Keratinocyte (primary cell): ENCODE data around the gene TNFAIP8. TPM values are rescaled to one million over a fixed set of nuclear protein-coding genes. Genes with fewer than 3 reads are reported as not detected.
"Not testable (repeated sequence)": the region's sequence is repeated elsewhere in the genome, so short reads cannot be mapped to it uniquely, and the experiment has no call there.

Source experiments
- DNase-seq: peaks from one replicate; pipeline ENCODE4 v3.0.0-alpha.2; 2011; ENCODE audit warnings: low read depth, missing footprints, low spot score
- FAIRE-seq: peaks from 2 replicates; lab custom pipeline; 2011; peaks lifted over from hg19 to GRCh38; lab: Jason Lieb, UNC
- H2AFZ ChIP-seq: 2 replicates; pipeline ENCODE4 v1.6.0; 2012; ENCODE audit warnings: low read length, control low read depth, inconsistent platforms; ENCODE audit not compliant: control insufficient read depth
- H3K27ac ChIP-seq: 2 replicates; pipeline ENCODE4 v1.5.1; 2011; ENCODE audit warnings: low read length; ENCODE audit not compliant: control insufficient read depth, insufficient read depth
- H3K27me3 ChIP-seq: 3 replicates; pipeline ENCODE4 v1.6.0; 2011; ENCODE audit warnings: low read length; ENCODE audit not compliant: control insufficient read depth, insufficient read depth; ENCODE audit errors: extremely low read depth
- H3K36me3 ChIP-seq, 2 experiments: 2 replicates in 1 of 2; 3 replicates in 1 of 2; pipeline ENCODE4 v1.5.1; 2011; ENCODE audit warnings: low read length in 2 of 2, mild to moderate bottlenecking in 1 of 2; ENCODE audit not compliant: control insufficient read depth in 2 of 2, insufficient read depth in 2 of 2; ENCODE audit errors: extremely low read depth in 1 of 2
- H3K4me1 ChIP-seq: 3 replicates; pipeline ENCODE4 v1.5.1; 2011; ENCODE audit warnings: low read length; ENCODE audit not compliant: control insufficient read depth, insufficient read depth; ENCODE audit errors: extremely low read depth
- H3K4me2 ChIP-seq: 3 replicates; pipeline ENCODE4 v1.6.0; 2011; ENCODE audit warnings: low read depth, low read length; ENCODE audit not compliant: control insufficient read depth, insufficient read depth; ENCODE audit errors: extremely low read depth
- H3K4me3 ChIP-seq, 3 experiments: fragments of 200-600 bp in 1 of 3; sonication (generic) in 1 of 3; 2 replicates in 2 of 3; 3 replicates in 1 of 3; pipeline ENCODE4 v1.5.1; 2011 to 2016; ENCODE audit warnings: low read length in 3 of 3, mild to moderate bottlenecking in 3 of 3, control low read depth in 2 of 3, inconsistent platforms in 1 of 3, low read depth in 1 of 3, mixed read lengths in 1 of 3, mixed run types in 1 of 3, moderate library complexity in 1 of 3; ENCODE audit not compliant: control insufficient read depth in 2 of 3, insufficient read depth in 2 of 3; ENCODE audit errors: extremely low read depth in 1 of 3
- H3K79me2 ChIP-seq: 2 replicates; pipeline ENCODE4 v1.6.0; 2012; ENCODE audit warnings: low read length; ENCODE audit not compliant: control insufficient read depth, insufficient read depth
- H3K9ac ChIP-seq: 3 replicates; pipeline ENCODE4 v1.6.0; 2011; ENCODE audit warnings: low read length; ENCODE audit not compliant: control insufficient read depth, insufficient read depth; ENCODE audit errors: extremely low read depth
- H3K9me1 ChIP-seq: 3 replicates; pipeline ENCODE4 v1.6.0; 2011; ENCODE audit warnings: low read length; ENCODE audit not compliant: control insufficient read depth, insufficient read depth; ENCODE audit errors: extremely low read depth
- H3K9me3 ChIP-seq: 2 replicates; pipeline ENCODE4 v1.5.1; 2012; ENCODE audit warnings: low read depth, low read length; ENCODE audit not compliant: control insufficient read depth
- H4K20me1 ChIP-seq: 3 replicates; pipeline ENCODE4 v1.6.0; 2011; ENCODE audit warnings: low read length; ENCODE audit not compliant: control insufficient read depth, insufficient read depth; ENCODE audit errors: extremely low read depth
- EZH2 ChIP-seq: IDR thresholded peaks from one replicate; pipeline ENCODE4 v1.6.1; 2012; ENCODE audit warnings: inconsistent platforms, mild to moderate bottlenecking, low read length, moderate library complexity
- dilution Hi-C: fragments of 300-500 bp; cut with MboI; formaldehyde crosslinking; loops from one replicate; pipeline ENCODE4 v1.7.0; 2020; ENCODE audit warnings: low sequenced_read_pairs; ENCODE audit not compliant: extremely low pct_ligation_motif_present
- polyA plus RNA-seq, 5 experiments: library from polyadenylated mRNA; depleted of rRNA in 3 of 5; stranded (reverse) in 3 of 5; stranded (forward) in 1 of 5; unstranded in 1 of 5; fragments of >200 nt; gene quantifications; 1 replicate in 1 of 5; 2 replicates in 3 of 5; 3 replicates in 1 of 5; pipeline versions ENCODE4 v1.2.1 to v1.2.3, GENCODE V29; 2011 to 2012; ENCODE audit warnings: missing spikeins in 2 of 5, low read depth in 1 of 5, low replicate concordance in 1 of 5
- TF ChIP-seq, protein P1 (sequence below), 3 experiments: IDR thresholded peaks in 1 of 3; conservative IDR thresholded peaks in 1 of 3; optimal IDR thresholded peaks in 1 of 3; 2 replicates in 2 of 3; 3 replicates in 1 of 3; pipeline versions ENCODE3 to v1.5.1; 2011; ENCODE audit warnings: low read length in 3 of 3, mild to moderate bottlenecking in 3 of 3, moderate library complexity in 2 of 3, control low read depth in 1 of 3, inconsistent platforms in 1 of 3; ENCODE audit not compliant: insufficient read depth in 2 of 3; ENCODE audit errors: extremely low read depth in 1 of 3

The TNFAIP8 gene
- polyA plus RNA-seq, 1 donor (not counting 4 experiments of a cell fraction or from before 2014, with no cell fraction given) = 20.8 TPM

DNA sequence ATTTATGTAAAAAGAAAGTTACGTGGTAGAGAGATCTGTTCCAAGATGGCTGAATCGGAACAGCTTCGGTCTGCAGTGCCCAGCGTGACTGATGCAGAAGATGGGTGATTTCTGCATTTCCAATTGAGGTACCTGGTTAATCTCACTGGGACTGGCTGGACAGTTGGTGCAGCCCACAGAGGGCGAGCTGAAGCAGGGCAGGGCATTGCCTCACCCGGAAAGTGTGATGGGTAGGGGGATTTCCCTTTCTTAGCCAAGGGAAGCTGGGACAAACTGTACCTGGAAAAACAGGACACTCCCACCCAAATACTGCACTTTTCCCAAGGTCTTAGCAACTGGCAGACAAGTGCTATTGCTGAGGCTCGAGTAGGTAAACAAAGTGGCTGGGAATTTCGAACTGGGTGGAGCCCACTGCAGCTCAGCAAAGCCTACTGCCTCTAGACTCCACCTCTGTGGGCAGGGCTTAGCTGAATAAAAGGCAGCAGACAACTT lies 83.4 kb downstream of the TNFAIP8 start:
- no peak for TF ChIP-seq EZH2
- TF ChIP-seq, protein P1, sequence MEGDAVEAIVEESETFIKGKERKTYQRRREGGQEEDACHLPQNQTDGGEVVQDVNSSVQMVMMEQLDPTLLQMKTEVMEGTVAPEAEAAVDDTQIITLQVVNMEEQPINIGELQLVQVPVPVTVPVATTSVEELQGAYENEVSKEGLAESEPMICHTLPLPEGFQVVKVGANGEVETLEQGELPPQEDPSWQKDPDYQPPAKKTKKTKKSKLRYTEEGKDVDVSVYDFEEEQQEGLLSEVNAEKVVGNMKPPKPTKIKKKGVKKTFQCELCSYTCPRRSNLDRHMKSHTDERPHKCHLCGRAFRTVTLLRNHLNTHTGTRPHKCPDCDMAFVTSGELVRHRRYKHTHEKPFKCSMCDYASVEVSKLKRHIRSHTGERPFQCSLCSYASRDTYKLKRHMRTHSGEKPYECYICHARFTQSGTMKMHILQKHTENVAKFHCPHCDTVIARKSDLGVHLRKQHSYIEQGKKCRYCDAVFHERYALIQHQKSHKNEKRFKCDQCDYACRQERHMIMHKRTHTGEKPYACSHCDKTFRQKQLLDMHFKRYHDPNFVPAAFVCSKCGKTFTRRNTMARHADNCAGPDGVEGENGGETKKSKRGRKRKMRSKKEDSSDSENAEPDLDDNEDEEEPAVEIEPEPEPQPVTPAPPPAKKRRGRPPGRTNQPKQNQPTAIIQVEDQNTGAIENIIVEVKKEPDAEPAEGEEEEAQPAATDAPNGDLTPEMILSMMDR (optimal IDR thresholded peaks at IDR 0.05 in 1 of 3, IDR thresholded peaks at IDR 0.05 in 1 of 3, conservative IDR thresholded peaks at IDR 0.05 in 1 of 3; ENCODE audit: extremely low read depth in 1 of 3, insufficient read depth in 2 of 3, low read length in 3 of 3) = no peak
- no peaks in the 10 kb centered on the region for H3K9me3 ChIP-seq
- H4K20me1 ChIP-seq = no peaks in the 10 kb centered on the region
- H3K27me3 ChIP-seq = no peaks in the 10 kb centered on the region
- dilution Hi-C loops = no loop called here
- no peaks in the 10 kb centered on the region for H3K36me3 ChIP-seq
- no peaks in the 10 kb centered on the region for H3K9me1 ChIP-seq
- no peak for FAIRE-seq
- H3K4me1 ChIP-seq = no peaks in the 10 kb centered on the region
- peak overlapping the region in 1 of 3 experiments; percentile 20 for H3K4me3 ChIP-seq
- H3K9ac ChIP-seq = peak overlapping the region; percentile 15
- peak overlapping the region; percentile 48 for H3K4me2 ChIP-seq
- no peak overlapping the region for H3K27ac ChIP-seq
- peak overlapping the region; percentile 47 for H2AFZ ChIP-seq
- H3K79me2 ChIP-seq = no peaks in the 10 kb centered on the region
- no peak for DNase-seq

DNA sequence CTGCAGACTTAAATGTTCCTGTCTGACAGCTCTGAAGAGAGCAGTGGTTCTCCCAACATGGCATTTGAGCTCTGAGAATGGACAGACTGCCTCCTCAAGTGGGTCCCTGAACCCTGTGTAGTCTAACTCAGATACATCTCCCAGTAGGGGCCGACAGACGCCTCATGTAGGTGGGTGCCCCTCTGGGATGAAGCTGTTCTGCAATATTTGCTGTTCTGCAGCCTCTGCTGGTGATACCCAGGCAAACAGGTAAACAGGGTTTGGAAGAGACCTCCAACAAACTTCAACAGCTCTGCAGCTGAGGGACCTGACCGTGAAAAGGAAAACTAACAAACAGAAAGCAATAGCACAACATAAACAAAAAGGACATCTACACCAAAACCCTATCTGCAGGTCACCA lies 83.8 kb downstream of the TNFAIP8 start:
- H3K27ac ChIP-seq, dilution Hi-C loops, FAIRE-seq, H3K79me2 ChIP-seq, H2AFZ ChIP-seq, H3K27me3 ChIP-seq, H3K36me3 ChIP-seq, H3K9me1 ChIP-seq, H3K9ac ChIP-seq, H3K9me3 ChIP-seq, H3K4me2 ChIP-seq, H4K20me1 ChIP-seq, H3K4me1 ChIP-seq, DNase-seq: not testable (repeated sequence)
- peak overlapping the region in 1 of 3 experiments; percentile 19 for H3K4me3 ChIP-seq

DNA sequence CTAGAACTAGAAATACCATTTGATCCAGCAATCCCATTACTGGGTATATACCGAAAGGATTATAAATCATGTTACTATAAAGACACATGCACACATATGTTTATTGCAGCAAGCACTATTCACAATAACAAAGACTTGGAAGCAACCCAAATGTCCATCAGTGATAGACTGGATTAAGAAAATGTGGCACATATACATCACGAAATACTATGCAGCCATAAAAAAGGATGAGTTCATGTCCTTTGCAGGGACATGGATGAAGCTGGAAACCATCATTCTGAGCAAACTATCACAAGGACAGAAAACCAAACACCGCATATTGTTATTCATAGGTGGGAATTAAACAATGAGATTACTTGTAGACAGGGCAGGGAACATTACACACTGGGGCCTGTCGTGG lies 88.8 kb downstream of the TNFAIP8 start:
- DNase-seq, H3K4me2 ChIP-seq, H3K9me1 ChIP-seq, H3K27ac ChIP-seq, H3K9me3 ChIP-seq, H3K27me3 ChIP-seq, dilution Hi-C loops, H3K9ac ChIP-seq, H2AFZ ChIP-seq, H3K4me1 ChIP-seq, H3K79me2 ChIP-seq, H3K36me3 ChIP-seq, FAIRE-seq, H4K20me1 ChIP-seq, H3K4me3 ChIP-seq: not testable (repeated sequence)
